Ecto neural progenitor cell (in vitro differentiated cells): ENCODE results near the gene CIAO2A.
"Not testable (repeated sequence)": the region's sequence is repeated elsewhere in the genome, so short reads cannot be mapped to it uniquely, and the experiment has no call there.

Experiments
- DNase-seq: peaks from one replicate; pipeline ENCODE4 v3.0.0-alpha.2; 2018; ENCODE audit warnings: low spot score

The CIAO2A gene

GRCh38 chr15:64093627-64094417 lies at the start of gene CIAO2A:
Gene CIAO2A, minus strand, starts transcription at chr15:64093838. Its CDS starts 70 bp downstream, at chr15:64093768.
- DNase-seq: peak; percentile 95

- no peak for DNase-seq
These were observed 49.6 kb upstream of the CIAO2A start for GRCh38 chr15:64143276-64143675.

GRCh38 chr15:64141798-64142512 lies 48.3 kb upstream of the CIAO2A start:
- no peak for DNase-seq

- no peak for DNase-seq
These were observed 44.8 kb upstream of the CIAO2A start for GRCh38 chr15:64138331-64138941.

- DNase-seq: no peak
These were observed 43.7 kb upstream of the CIAO2A start for GRCh38 chr15:64137226-64137833.

- no peak for DNase-seq
These were observed 42.7 kb upstream of the CIAO2A start for GRCh38 chr15:64136347-64136746.

- DNase-seq: no peak
These were observed 40.7 kb upstream of the CIAO2A start for GRCh38 chr15:64134345-64134829.

- no peak for DNase-seq
These were observed 40.1 kb upstream of the CIAO2A start for GRCh38 chr15:64133623-64134344.

GRCh38 chr15:64132217-64132616 lies 38.6 kb upstream of the CIAO2A start:
- no peak for DNase-seq

- no peak for DNase-seq
These were observed 37.9 kb upstream of the CIAO2A start for GRCh38 chr15:64131547-64131946.

- DNase-seq: no peak
These were observed 36.5 kb upstream of the CIAO2A start for GRCh38 chr15:64130159-64130558.

GRCh38 chr15:64127521-64128270 lies 34.1 kb upstream of the CIAO2A start:
- DNase-seq: no peak

GRCh38 chr15:64125978-64126377 lies 32.3 kb upstream of the CIAO2A start:
- no peak for DNase-seq

- no peak for DNase-seq
These were observed 29.3 kb upstream of the CIAO2A start for GRCh38 chr15:64122936-64123351.

- DNase-seq: no peak
These were observed 28.8 kb upstream of the CIAO2A start for GRCh38 chr15:64122444-64122843.

- no peak for DNase-seq
These were observed 28.0 kb upstream of the CIAO2A start for GRCh38 chr15:64121614-64122013.

GRCh38 chr15:64120322-64120721 lies 26.7 kb upstream of the CIAO2A start:
- DNase-seq: not testable (repeated sequence)

GRCh38 chr15:64117759-64118487 lies 24.3 kb upstream of the CIAO2A start:
- DNase-seq: no peak

- DNase-seq: no peak
These were observed 19.3 kb upstream of the CIAO2A start for GRCh38 chr15:64112904-64113303.

- no peak for DNase-seq
These were observed 18.6 kb upstream of the CIAO2A start for GRCh38 chr15:64112073-64112772.
